HCT116 (cell line): Measurements from ENCODE around the gene STK25.

Source experiments
- CTCF ChIP-seq, 3 experiments: fragments of 200-600 bp in 1 of 3; sonication (generic) in 1 of 3; IDR thresholded peaks in 2 of 3; conservative IDR thresholded peaks in 1 of 3; 2 replicates each; pipeline ENCODE4 v1.5.1; 2012 to 2017; ENCODE audit warnings: low read depth in 2 of 3, low read length in 2 of 3, antibody characterized with exemption in 1 of 3, borderline replicate concordance in 1 of 3, control low read depth in 1 of 3, mild to moderate bottlenecking in 1 of 3, mixed read lengths in 1 of 3, mixed run types in 1 of 3, moderate library complexity in 1 of 3; ENCODE audit not compliant: insufficient read depth in 1 of 3
- POLR2A ChIP-seq: IDR thresholded peaks from 2 replicates; pipeline ENCODE4 v1.7.0; 2011; ENCODE audit warnings: borderline replicate concordance; ENCODE audit not compliant: insufficient read depth, insufficient read length; ENCODE audit errors: extremely low read depth

- TF ChIP-seq CTCF (IDR thresholded peaks at IDR 0.05 in 2 of 3, conservative IDR thresholded peaks at IDR 0.05 in 1 of 3; ENCODE audit: borderline replicate concordance in 1 of 3, insufficient read depth in 1 of 3, low read depth in 2 of 3, low read length in 2 of 3) (no peak), POLR2A (no peak)
These were observed 39.5 kb upstream of the STK25 start for GRCh38 chr2:241547781-241548450.
